PC-9 (cell line): ENCODE results near the gene CD300A. TPM values are rescaled to one million over a fixed set of nuclear protein-coding genes. Genes with fewer than 3 reads are reported as not detected.

Source experiments
- BruUV-seq: library from RNA; stranded (reverse); fragments of 400-500 nt; replicated peaks from 2 replicates; lab custom pipeline; 2021; lab: Mats Ljungman, UMichigan
- CTCF ChIA-PET: fragments of 300-600 bp; sonication (Branson Sonifier 250); formaldehyde crosslinking; loops from one replicate; lab custom pipeline; 2022; ENCODE audit warnings: antibody characterized with exemption; lab: Charles Lee
- POLR2A ChIA-PET: fragments of 300-600 bp; sonication (Branson Sonifier 250); formaldehyde crosslinking; loops from one replicate; lab custom pipeline; 2022; ENCODE audit warnings: antibody characterized with exemption; ENCODE audit not compliant: unreplicated experiment; lab: Charles Lee
- DNase-seq, 2 experiments: peaks; one replicate each; pipeline versions ENCODE4 v3.0.0 to v3.0.0-alpha.2; 2015 to 2022; ENCODE audit warnings: mixed read lengths in 1 of 2
- H2AFZ ChIP-seq: fragments of 200-600 bp; sonication (generic); 2 replicates; pipeline ENCODE4 v1.8.1; 2017; ENCODE audit warnings: antibody characterized with exemption
- H3F3A ChIP-seq: fragments of 200-600 bp; sonication (generic); 2 replicates; pipeline ENCODE4 v1.8.1; 2017; ENCODE audit warnings: antibody characterized with exemption, mild to moderate bottlenecking, low read depth; ENCODE audit not compliant: insufficient read depth
- H3K27ac ChIP-seq: fragments of 200-600 bp; sonication (generic); 2 replicates; pipeline ENCODE4 v1.6.1; 2016; ENCODE audit warnings: mixed run types
- H3K27me3 ChIP-seq: fragments of 200-600 bp; sonication (generic); 2 replicates; pipeline ENCODE4 v1.6.1; 2016; ENCODE audit warnings: low read depth, mixed run types; ENCODE audit not compliant: insufficient read depth
- H3K36me3 ChIP-seq: fragments of 200-600 bp; sonication (generic); 2 replicates; pipeline ENCODE4 v1.6.1; 2016; ENCODE audit warnings: low read depth, mixed run types
- H3K4me1 ChIP-seq: fragments of 200-600 bp; sonication (generic); replicated peaks from 2 replicates; pipeline ENCODE4 v1.6.1; 2016; ENCODE audit warnings: mixed run types; ENCODE audit not compliant: insufficient read depth
- H3K4me2 ChIP-seq: fragments of 200-600 bp; sonication (generic); 2 replicates; pipeline ENCODE4 v1.6.1; 2017; ENCODE audit warnings: mixed run types
- H3K4me3 ChIP-seq: fragments of 200-600 bp; sonication (generic); 2 replicates; pipeline ENCODE4 v1.6.1; 2016; ENCODE audit warnings: mixed run types
- H3K79me2 ChIP-seq: fragments of 200-600 bp; sonication (generic); 2 replicates; pipeline ENCODE4 v1.6.1; 2017; ENCODE audit warnings: low read depth, mixed run types
- H3K9me2 ChIP-seq: fragments of 200-600 bp; sonication (generic); 2 replicates; pipeline ENCODE4 v1.8.1; 2017; ENCODE audit warnings: mild to moderate bottlenecking; ENCODE audit not compliant: insufficient read depth
- H3K9me3 ChIP-seq: fragments of 200-600 bp; sonication (generic); 2 replicates; pipeline ENCODE4 v1.8.1; 2016; ENCODE audit warnings: low read depth; ENCODE audit not compliant: insufficient read depth
- H4K20me1 ChIP-seq: fragments of 200-600 bp; sonication (generic); 2 replicates; pipeline ENCODE4 v1.8.1; 2017; ENCODE audit not compliant: insufficient read depth
- CTCF ChIP-seq: fragments of 200-600 bp; sonication (generic); conservative IDR thresholded peaks from 2 replicates; pipeline ENCODE4 v1.6.1; 2017; ENCODE audit warnings: mixed run types, antibody characterized with exemption, mild to moderate bottlenecking, moderate library complexity
- EZH2 ChIP-seq: fragments of 200-600 bp; sonication (generic); IDR thresholded peaks from 2 replicates; pipeline ENCODE4 v1.8.0; 2017; ENCODE audit warnings: antibody characterized with exemption, low read depth
- intact Hi-C: fragments of 100-400 bp; cut with micrococcal nuclease; formaldehyde crosslinking; loops from one replicate; pipeline ENCODE4 v1.10.0; 2022; ENCODE audit not compliant: unreplicated experiment
- total RNA-seq: library from RNA; stranded (reverse); gene quantifications from 2 replicates; pipeline ENCODE4 v1.2.3, GENCODE V29; 2021

CD300A gene
- total RNA-seq, 1 experiment from 2014 or later, result not detected

DNA sequence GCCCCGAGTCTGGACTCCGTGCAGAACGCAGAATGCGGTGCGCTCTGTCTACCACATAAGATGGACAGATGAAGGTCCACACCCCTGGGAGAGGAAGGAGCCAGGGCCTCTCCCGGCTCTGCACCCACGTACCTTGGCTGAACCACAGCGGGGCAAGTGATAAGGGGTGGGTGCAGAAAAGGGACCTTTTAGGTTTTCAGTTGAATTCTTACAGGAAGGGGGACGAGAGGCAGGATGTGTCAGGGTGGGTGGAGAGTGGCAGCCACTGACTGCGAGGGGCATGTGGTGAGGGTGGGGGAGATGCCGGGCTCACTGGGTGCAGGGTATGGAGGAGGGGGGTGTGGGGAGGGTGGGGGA lies 372 bp downstream of the CD300A start:
- no peak for DNase-seq
- Histone ChIP-seq H3K36me3 (no peaks in the 10 kb centered on the region), H3F3A (no peaks in the 10 kb centered on the region; the same call in 1 of the 2 replicates), H3K27me3 (peaks cover 39% of the 10 kb centered on the region), H3K9me2 (no peaks in the 10 kb centered on the region), H3K27ac (no peak overlapping the region), H3K79me2 (no peaks in the 10 kb centered on the region), H3K4me3 (no peak overlapping the region), H3K9me3 (no peaks in the 10 kb centered on the region), H2AFZ (no peak overlapping the region), H4K20me1 (no peaks in the 10 kb centered on the region), H3K4me2 (no peak overlapping the region), H3K4me1 (no peaks in the 10 kb centered on the region)
- TF ChIP-seq CTCF (no peak), EZH2 (no peak)
- CTCF ChIA-PET, result interaction anchor here (0.5 kb wide), 1 partner anchor 109 kb away, joined by 4 read pairs; no protein-coding TSS in a partner anchor
- intact Hi-C loops, result no loop called here
- no TSS peak for BruUV-seq
- POLR2A ChIA-PET, result no interaction called here

- POLR2A ChIA-PET, result no interaction called here
- TF ChIP-seq EZH2 (no peak), CTCF (no peak)
- H3K4me2 ChIP-seq, result no peak overlapping the region
- H3K9me3 ChIP-seq, result no peaks in the 10 kb centered on the region
- no peak overlapping the region for H2AFZ ChIP-seq
- H3K9me2 ChIP-seq, result no peaks in the 10 kb centered on the region
- peaks cover 45% of the 10 kb centered on the region for H3K27me3 ChIP-seq
- CTCF ChIA-PET, result no interaction called here
- BruUV-seq, result no TSS peak
- H3K4me3 ChIP-seq, result no peak overlapping the region
- H3K36me3 ChIP-seq, result no peaks in the 10 kb centered on the region
- H3K27ac ChIP-seq, result no peak overlapping the region
- H3K79me2 ChIP-seq, result no peaks in the 10 kb centered on the region
- H4K20me1 ChIP-seq, result no peaks in the 10 kb centered on the region
- H3K4me1 ChIP-seq, result no peaks in the 10 kb centered on the region
- intact Hi-C loops, result no loop called here
- no peaks in the 10 kb centered on the region; the same call in 1 of the 2 replicates for H3F3A ChIP-seq
- no peak for DNase-seq
These were observed 952 bp downstream of the CD300A start for GRCh38 chr17:74467221-74467951.

- no peak for DNase-seq
- TF ChIP-seq EZH2 (no peak), CTCF (no peak)
- Histone ChIP-seq H3K4me1 (no peaks in the 10 kb centered on the region), H3K4me3 (no peak overlapping the region), H3K36me3 (no peaks in the 10 kb centered on the region), H4K20me1 (no peaks in the 10 kb centered on the region), H3K9me3 (peaks cover 9% of the 10 kb centered on the region; the same call in 1 of the 2 replicates), H2AFZ (no peak overlapping the region), H3K9me2 (no peaks in the 10 kb centered on the region), H3K4me2 (no peak overlapping the region), H3F3A (no peaks in the 10 kb centered on the region), H3K27ac (no peak overlapping the region), H3K27me3 (peaks cover 81% of the 10 kb centered on the region), H3K79me2 (no peaks in the 10 kb centered on the region)
- POLR2A ChIA-PET, result no interaction called here
- BruUV-seq, result no TSS peak
- CTCF ChIA-PET, result no interaction called here
- intact Hi-C loops, result no loop called here
These were observed 4.9 kb downstream of the CD300A start for GRCh38 chr17:74471341-74471740.
